HG03354 (cell line): ENCODE measurements around the gene PCGF2.
"Not testable (repeated sequence)": the region's sequence is repeated elsewhere in the genome, so short reads cannot be mapped to it uniquely, and the experiment has no call there.

Experiments used
- ATAC-seq: cut with Tn5 transposase; IDR thresholded peaks from one replicate; pipeline ENCODE4 v1.9.1; 2021; ENCODE audit warnings: mild to moderate bottlenecking; ENCODE audit not compliant: unreplicated experiment, poor library complexity, severe bottlenecking

PCGF2 gene

GRCh38 chr17:38739305-38739704 lies 8.8 kb downstream of the PCGF2 start:
- ATAC-seq: no peak

DNA sequence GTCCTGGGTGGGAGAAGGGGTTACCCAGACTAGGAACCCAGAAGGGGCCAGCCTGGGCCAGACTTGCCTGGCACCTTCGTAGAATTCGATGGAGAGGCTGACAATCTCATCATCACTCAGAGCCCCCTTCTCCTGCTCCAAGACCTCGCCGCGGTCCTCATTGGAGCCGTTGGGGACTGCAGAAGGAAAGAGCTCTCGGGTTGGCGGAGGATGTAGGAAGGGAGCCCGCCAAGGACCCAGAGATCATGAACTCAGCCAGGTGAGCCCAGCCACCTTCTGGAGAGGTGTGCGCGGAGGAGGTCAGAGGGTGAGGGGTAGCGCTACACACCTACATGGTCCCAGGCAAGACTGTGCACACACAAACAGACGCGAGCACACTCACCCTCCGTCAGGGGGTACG lies 9.4 kb downstream of the PCGF2 start:
- no peak for ATAC-seq

DNA sequence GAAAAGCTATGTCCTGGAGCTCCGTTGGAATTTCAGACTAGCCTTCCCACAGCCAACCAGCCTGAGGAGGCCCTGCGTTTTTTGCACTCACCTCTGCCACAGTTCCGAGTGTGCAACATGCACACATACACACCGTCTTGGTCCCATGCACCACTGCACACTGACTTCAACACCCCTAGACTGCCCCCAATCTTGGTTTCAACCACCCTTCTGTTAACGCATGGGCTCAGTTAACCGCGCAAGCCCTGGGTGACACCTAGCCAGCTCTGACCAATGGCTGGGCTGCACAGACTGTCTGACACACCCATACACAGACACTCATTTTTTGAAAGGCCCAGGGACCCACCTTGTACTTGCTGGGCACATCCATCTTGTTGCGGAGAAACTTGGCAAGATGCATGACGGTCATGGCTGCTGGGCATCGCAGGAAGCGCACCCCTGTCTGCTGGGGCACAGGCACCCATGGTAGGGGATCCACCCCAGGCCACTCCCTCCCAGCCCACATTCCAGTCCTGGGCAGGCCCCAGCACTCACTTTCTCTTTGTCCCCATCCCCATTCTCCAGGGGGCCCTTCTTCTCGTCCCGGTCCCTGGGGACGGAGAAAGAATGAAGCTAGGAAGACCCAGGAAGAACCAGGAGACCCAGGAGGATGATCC lies 10.0 kb downstream of the PCGF2 start:
- ATAC-seq: no peak

GRCh38 chr17:38735161-38735997 lies 12.8 kb downstream of the PCGF2 start:
- no peak for ATAC-seq

GRCh38 chr17:38733982-38734973 lies 13.9 kb downstream of the PCGF2 start:
- ATAC-seq: no peak

DNA sequence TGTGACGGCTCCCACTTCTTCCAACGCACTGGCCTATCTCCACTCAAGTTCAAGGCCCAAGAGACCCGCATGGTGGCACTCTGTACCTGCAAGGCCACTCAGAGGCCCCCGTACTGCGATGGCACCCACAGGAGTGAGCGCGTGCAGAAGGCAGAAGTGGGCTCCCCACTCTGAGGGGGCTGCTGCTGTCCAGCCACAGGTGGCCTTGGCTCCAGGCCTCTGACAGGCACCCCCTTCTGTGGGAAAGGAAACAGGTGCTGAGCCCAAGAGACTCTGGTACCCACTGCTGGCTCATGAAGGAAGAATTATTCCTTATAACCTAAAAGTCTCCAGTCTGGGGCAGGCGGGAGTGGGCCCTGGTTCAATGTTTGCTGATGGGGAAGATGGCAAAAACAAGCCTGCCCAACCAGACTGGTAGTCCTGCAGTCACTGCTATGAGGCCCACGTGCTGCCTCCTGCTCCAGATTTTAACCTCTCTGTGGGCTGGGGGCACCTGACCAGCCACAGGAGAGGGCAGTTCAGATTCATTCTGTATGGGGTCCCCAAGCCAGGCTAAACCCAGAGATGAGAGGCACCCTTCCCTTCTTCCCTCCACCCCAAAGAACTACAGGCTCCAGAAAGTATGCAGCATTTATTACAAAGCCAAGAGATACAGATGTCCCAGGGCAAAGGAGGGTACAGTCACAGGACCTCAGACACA lies 14.7 kb downstream of the PCGF2 start:
- ATAC-seq: no peak

DNA sequence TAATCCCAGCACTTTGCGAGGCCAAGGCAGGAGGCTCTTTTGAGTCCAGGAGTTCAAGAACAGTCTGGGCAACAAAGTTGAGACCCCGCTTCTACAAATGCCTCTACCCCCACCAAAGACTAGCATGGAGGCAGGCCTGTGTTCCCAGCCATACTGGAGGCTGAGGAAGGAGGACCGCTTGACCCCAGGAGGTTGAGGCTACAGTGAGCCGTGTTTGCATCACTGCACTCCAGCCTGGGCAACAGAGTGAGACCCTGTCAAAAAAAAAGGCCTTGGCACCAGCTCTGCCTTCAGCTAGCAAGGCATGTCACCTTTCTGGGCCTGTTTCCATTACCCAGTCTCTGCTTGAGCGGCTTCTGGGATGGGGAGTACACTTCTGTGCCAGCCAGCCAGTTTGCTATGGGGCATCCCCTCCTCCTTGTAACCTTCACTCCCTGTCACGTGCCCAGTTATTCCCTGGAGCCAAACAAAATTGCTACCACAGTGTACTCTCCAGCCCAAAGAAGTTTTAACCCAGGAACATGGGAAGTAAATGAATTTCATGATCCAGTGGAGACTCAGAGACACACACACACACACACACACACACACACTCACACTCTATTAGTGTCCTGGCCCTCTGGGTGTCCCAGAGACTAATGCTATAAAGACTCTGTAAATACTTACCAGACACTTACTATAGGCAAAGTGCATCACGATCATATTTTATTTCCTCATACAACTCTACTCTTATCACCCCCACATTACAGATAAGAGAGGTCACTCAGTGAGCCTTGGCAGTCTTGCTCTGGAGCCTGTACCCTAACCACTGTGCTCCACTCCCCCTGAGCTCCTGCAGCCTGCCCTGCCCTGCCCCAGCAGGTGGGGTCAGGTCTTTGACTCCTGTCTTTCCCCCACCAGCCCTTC lies 15.5 kb downstream of the PCGF2 start:
- no peak for ATAC-seq

GRCh38 chr17:38731526-38732294 lies 16.4 kb downstream of the PCGF2 start:
- ATAC-seq: no peak

- no peak for ATAC-seq
Observed at GRCh38 chr17:38730526-38731379, 17.4 kb downstream of the PCGF2 start.

DNA sequence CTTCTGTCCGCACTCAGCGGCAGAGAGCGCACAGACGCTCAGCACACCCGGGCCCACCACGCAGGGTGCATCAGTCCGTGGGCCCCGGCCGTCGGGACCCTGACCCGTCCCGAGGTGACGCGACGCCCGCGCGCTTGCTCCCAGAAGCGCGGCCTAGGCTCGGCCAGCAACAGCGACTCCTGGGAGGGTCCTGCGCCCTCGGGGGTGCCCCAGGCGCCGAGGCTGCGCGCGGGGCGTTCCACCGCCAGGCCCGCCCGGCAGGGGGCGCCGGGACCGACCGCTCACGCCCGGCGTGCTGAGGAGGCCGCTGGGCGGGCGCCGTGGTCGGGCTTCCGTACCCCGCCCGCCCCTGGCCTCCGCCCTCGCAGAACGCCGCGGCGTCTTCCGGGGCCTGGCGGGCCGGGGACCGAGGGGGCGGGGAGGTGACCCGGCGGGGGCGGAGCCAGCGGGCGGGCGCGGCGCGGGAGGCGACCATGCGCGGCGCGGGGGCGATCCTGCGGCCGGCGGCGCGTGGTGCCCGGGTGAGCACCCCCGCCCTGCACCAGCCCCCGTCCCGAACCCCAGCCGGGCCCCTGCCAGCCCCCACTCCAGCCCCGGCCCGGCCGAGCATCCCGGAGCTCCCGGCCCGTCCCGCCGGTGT lies 18.1 kb downstream of the PCGF2 start, which contains the start of gene CISD3:
Gene CISD3 (plus strand): TSS at position 456 of the 640 bp plus-strand sequence. CDS start 18 bp downstream, at position 474.
- ATAC-seq: peak; percentile 82

- no peak for ATAC-seq
Observed at GRCh38 chr17:38729368-38729885, 18.7 kb downstream of the PCGF2 start.

- ATAC-seq: no peak
Observed at GRCh38 chr17:38728290-38728831, 19.8 kb downstream of the PCGF2 start.

DNA sequence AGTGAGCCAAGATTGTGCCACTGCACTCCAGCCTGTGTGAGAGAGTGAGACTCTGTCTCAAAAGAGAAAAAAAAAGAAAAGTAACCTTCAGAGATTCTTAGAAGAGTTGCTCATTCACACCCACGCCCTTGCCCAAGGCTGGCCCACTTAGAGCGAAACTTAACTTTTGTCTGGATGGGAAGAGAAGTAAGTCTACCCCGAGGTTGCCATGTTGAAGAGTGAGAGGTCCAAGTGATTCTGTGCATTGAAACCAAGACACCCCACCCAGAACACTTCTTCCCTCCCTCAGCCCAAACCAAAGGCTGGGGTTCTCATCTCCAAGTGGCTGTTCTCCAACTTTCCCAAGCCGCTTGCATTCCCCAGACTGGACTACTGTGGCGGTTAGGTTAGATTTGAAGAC lies 20.4 kb downstream of the PCGF2 start:
- no peak for ATAC-seq

DNA sequence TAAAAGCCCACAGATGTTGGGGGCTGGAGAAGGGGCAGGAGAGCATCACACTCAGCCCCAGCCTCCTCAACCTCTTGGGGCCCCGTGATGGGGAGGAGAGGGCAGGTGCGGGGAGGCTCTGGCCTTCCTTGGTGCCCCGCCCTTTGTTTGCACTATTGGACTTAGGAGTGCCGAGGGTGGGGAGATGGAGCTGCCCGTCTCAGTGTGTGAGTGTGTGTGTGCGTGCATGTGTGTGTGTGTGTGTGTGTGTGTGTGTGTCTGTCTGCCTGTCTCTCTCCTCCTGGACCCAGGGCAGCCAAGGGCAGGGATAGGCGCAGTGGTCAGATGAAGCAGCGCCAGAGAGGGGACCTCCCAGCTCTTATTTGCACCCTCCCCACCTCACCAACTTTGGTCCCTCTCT lies 22.0 kb downstream of the PCGF2 start:
- not testable (repeated sequence) for ATAC-seq

GRCh38 chr17:38725066-38725465 lies 23.1 kb downstream of the PCGF2 start:
- ATAC-seq: no peak
